NB4 (cell line): ENCODE results near the gene ZNF778.

ENCODE experiments used
- CTCF ChIP-seq: IDR thresholded peaks from one replicate; pipeline ENCODE4 v1.5.1; 2012; ENCODE audit warnings: low read depth, low read length
- MAX ChIP-seq: IDR thresholded peaks from 2 replicates; pipeline ENCODE4 v1.6.1; 2011; ENCODE audit warnings: low read depth, low read length
- POLR2A ChIP-seq: IDR thresholded peaks from 2 replicates; pipeline ENCODE4 v1.6.1; 2011; ENCODE audit warnings: mild to moderate bottlenecking; ENCODE audit not compliant: insufficient read length; ENCODE audit errors: extremely low read depth

DNA sequence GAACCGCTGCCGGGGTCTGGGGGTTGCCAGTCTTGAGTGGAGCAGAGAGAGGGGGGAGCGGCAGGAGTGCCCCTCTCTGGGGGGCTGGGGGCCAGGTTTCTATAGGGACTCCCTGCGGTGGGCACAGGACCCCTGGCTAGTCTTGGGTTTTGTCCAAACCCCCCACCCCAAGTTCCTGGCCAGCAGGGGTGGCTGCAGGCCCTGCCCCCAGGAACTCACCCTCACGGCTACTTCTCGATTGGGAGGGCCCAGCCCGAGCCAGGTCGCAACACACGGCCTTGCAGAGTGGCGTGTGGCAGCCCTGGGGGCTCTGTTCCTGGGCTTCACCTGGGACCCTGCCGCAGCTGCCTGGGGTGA is 45.4 kb upstream of the ZNF778 start:
- TF ChIP-seq POLR2A (no peak), MAX (no peak), CTCF (no peak)
